ENCODE measurements around the gene RGS9. TPM values are rescaled to one million over a fixed set of nuclear protein-coding genes. Genes with fewer than 3 reads are reported as not detected.

The RGS9 gene
- total and polyA plus RNA-seq, 4 donors: 1.0 to 4.0 (median 2.1) TPM

DNA sequence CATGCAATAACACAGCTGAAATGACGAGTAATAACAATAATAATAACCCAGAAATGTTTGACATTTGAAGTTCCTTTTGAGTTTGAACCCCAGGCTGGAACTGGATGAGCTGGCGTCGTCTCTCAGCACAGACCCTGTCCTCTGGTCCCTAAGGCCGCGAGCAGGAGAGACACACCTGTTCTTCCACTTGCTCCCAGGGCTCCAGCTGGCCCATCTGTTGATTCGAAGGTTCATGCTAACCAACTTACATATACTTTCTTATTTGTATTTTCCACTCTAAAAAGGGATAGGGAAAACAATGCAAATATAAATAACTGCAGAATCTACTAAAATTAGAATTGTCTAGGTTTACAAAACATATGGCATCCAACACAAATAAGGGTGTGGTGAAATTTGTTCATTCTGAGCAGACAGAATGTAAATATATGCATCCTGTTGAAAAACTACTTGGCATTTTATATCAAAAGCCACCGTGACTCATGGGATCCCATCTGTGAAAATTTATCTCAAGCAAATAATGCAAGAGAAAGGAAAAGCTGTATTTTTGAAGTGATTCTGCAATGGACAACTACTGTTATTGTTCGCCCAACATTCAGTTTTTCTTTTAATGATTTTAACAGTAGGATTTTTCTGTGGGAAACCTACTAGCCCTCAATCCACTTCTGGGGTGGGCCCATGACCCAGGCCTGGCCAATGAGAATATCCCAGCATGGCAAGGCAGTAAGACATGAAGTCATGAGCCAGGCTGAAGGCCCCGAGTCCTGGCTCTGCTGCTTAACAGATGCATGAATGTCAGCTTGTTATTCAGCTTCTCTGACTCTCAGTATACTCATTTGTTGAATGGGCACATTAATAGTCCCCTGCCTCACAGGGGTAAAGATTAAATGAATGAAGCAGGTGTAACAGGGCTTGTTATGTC lies 13.2 kb upstream of the RGS9 start:
- no peaks in the 10 kb centered on the region for H3K9me3 ChIP-seq (ENCODE audit: control insufficient read depth in 4 of 4, low read length in 3 of 4)
- H3K4me3 ChIP-seq (ENCODE audit: low read depth in 1 of 3, low read length in 3 of 3): no peak overlapping the region
- H3K27ac ChIP-seq (ENCODE audit: low read depth in 1 of 2, low read length in 2 of 2): peak overlapping the region; percentile 84 to 97
- no peaks in the 10 kb centered on the region for H3K27me3 ChIP-seq (ENCODE audit: control insufficient read depth in 4 of 4, insufficient read depth in 4 of 4, low read length in 3 of 4)
- TF ChIP-seq, protein P1, sequence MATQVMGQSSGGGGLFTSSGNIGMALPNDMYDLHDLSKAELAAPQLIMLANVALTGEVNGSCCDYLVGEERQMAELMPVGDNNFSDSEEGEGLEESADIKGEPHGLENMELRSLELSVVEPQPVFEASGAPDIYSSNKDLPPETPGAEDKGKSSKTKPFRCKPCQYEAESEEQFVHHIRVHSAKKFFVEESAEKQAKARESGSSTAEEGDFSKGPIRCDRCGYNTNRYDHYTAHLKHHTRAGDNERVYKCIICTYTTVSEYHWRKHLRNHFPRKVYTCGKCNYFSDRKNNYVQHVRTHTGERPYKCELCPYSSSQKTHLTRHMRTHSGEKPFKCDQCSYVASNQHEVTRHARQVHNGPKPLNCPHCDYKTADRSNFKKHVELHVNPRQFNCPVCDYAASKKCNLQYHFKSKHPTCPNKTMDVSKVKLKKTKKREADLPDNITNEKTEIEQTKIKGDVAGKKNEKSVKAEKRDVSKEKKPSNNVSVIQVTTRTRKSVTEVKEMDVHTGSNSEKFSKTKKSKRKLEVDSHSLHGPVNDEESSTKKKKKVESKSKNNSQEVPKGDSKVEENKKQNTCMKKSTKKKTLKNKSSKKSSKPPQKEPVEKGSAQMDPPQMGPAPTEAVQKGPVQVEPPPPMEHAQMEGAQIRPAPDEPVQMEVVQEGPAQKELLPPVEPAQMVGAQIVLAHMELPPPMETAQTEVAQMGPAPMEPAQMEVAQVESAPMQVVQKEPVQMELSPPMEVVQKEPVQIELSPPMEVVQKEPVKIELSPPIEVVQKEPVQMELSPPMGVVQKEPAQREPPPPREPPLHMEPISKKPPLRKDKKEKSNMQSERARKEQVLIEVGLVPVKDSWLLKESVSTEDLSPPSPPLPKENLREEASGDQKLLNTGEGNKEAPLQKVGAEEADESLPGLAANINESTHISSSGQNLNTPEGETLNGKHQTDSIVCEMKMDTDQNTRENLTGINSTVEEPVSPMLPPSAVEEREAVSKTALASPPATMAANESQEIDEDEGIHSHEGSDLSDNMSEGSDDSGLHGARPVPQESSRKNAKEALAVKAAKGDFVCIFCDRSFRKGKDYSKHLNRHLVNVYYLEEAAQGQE (IDR thresholded peaks at IDR 0.05): no peak
- TF ChIP-seq GABPA (IDR thresholded peaks at IDR 0.05 in 1 of 2, conservative IDR thresholded peaks at IDR 0.05 in 1 of 2): no peak
- no peak for TF ChIP-seq TAF1 (conservative IDR thresholded peaks at IDR 0.05)
- TF ChIP-seq, protein P2, sequence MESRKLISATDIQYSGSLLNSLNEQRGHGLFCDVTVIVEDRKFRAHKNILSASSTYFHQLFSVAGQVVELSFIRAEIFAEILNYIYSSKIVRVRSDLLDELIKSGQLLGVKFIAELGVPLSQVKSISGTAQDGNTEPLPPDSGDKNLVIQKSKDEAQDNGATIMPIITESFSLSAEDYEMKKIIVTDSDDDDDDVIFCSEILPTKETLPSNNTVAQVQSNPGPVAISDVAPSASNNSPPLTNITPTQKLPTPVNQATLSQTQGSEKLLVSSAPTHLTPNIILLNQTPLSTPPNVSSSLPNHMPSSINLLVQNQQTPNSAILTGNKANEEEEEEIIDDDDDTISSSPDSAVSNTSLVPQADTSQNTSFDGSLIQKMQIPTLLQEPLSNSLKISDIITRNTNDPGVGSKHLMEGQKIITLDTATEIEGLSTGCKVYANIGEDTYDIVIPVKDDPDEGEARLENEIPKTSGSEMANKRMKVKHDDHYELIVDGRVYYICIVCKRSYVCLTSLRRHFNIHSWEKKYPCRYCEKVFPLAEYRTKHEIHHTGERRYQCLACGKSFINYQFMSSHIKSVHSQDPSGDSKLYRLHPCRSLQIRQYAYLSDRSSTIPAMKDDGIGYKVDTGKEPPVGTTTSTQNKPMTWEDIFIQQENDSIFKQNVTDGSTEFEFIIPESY (IDR thresholded peaks at IDR 0.05): no peak
- TF ChIP-seq EGR1 (IDR thresholded peaks at IDR 0.05; ENCODE audit: low read depth in 2 of 2): no peak
- TF ChIP-seq SP1 (IDR thresholded peaks at IDR 0.05): no peak
- TF ChIP-seq JUND (IDR thresholded peaks at IDR 0.05): no peak
- no peak for TF ChIP-seq ATF3 (IDR thresholded peaks at IDR 0.05)
- no peak for TF ChIP-seq RXRA (IDR thresholded peaks at IDR 0.05)
- no peak for TF ChIP-seq HNF4A (conservative IDR thresholded peaks at IDR 0.05)
- TF ChIP-seq HNF4G (IDR thresholded peaks at IDR 0.05): no peak
- no peak for TF ChIP-seq NR2F2 (IDR thresholded peaks at IDR 0.05)
- no peak for TF ChIP-seq RAD21 (IDR thresholded peaks at IDR 0.05)
- no peak for TF ChIP-seq YY1 (IDR thresholded peaks at IDR 0.05)
- no peak for DNase-seq (ENCODE audit: low spot score)
- H3K9ac ChIP-seq (ENCODE audit: low read depth in 1 of 2, low read length in 2 of 2): peak overlapping the region; percentile 70 to 90
- peaks cover 0 to 12% (median under 1%) of the 10 kb centered on the region in 4 donors for H3K4me1 ChIP-seq (ENCODE audit: control insufficient read depth in 4 of 4, insufficient read depth in 4 of 4, low read length in 3 of 4)
- H3K36me3 ChIP-seq (ENCODE audit: control insufficient read depth in 4 of 4, insufficient read depth in 3 of 4, low read depth in 1 of 4, low read length in 3 of 4): no peaks in the 10 kb centered on the region
- WGBS: 79% methylated on average over 9 of the region's 9 CpGs

DNA sequence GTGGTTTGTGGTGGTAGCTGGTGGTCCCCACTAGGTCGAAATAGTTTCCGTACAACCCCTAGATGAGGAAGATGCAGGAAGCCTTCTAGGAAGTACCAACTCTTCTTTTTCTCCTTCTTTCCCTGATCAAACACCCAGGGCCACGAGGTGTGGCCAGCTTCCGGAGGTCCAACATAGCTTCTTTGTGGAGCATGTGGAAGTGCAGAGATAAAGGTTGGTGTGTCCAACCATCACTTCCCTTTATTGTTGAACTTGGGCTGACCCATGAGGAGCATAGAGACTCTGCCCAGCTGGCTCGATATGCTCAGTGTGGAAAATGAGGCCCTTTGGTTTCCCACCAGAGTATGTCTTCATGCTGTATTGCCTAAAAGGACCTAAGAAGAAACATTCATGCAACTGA lies 6.3 kb upstream of the RGS9 start:
- no peaks in the 10 kb centered on the region for H3K36me3 ChIP-seq (ENCODE audit: control insufficient read depth in 4 of 4, insufficient read depth in 3 of 4, low read depth in 1 of 4, low read length in 3 of 4)
- H3K4me3 ChIP-seq (ENCODE audit: low read depth in 1 of 3, low read length in 3 of 3): no peak overlapping the region
- no peaks in the 10 kb centered on the region for H3K27me3 ChIP-seq (ENCODE audit: control insufficient read depth in 4 of 4, insufficient read depth in 4 of 4, low read length in 3 of 4)
- peak overlapping the region in 1 of 2 donors; percentile 94 for H3K27ac ChIP-seq (ENCODE audit: low read depth in 1 of 2, low read length in 2 of 2)
- H3K4me1 ChIP-seq (ENCODE audit: control insufficient read depth in 4 of 4, insufficient read depth in 4 of 4, low read length in 3 of 4): peaks cover 5 to 22% (median 8%) of the 10 kb centered on the region in 4 donors
- DNase-seq (ENCODE audit: low spot score): no peak
- WGBS: 60% methylated on average over 5 of the region's 5 CpGs
- no peak overlapping the region for H3K9ac ChIP-seq (ENCODE audit: low read depth in 1 of 2, low read length in 2 of 2)
- H3K9me3 ChIP-seq (ENCODE audit: control insufficient read depth in 4 of 4, low read length in 3 of 4): no peaks in the 10 kb centered on the region
- TF ChIP-seq, protein P1 (IDR thresholded peaks at IDR 0.05): no peak
- TF ChIP-seq YY1 (IDR thresholded peaks at IDR 0.05): no peak
- no peak for TF ChIP-seq JUND (IDR thresholded peaks at IDR 0.05)
- TF ChIP-seq RXRA (IDR thresholded peaks at IDR 0.05): no peak
- no peak for TF ChIP-seq TAF1 (conservative IDR thresholded peaks at IDR 0.05)
- no peak for TF ChIP-seq RAD21 (IDR thresholded peaks at IDR 0.05)
- TF ChIP-seq HNF4G (IDR thresholded peaks at IDR 0.05): no peak
- no peak for TF ChIP-seq NR2F2 (IDR thresholded peaks at IDR 0.05)
- TF ChIP-seq HNF4A (conservative IDR thresholded peaks at IDR 0.05): no peak
- no peak for TF ChIP-seq FOXA1 (IDR thresholded peaks at IDR 0.05)
- no peak for TF ChIP-seq CTCF (IDR thresholded peaks at IDR 0.05; ENCODE audit: low read depth, low read length, missing input control)
- no peak for TF ChIP-seq EGR1 (IDR thresholded peaks at IDR 0.05; ENCODE audit: low read depth in 2 of 2)
- TF ChIP-seq, protein P2 (IDR thresholded peaks at IDR 0.05): no peak

Data from liver (tissue), 9 donors.